MCF 10A (cell line): ENCODE results near the gene CCDC27. TPM values are rescaled to one million over a fixed set of nuclear protein-coding genes. Genes with fewer than 3 reads are reported as not detected.

Experiments
- BruUV-seq: library from RNA; stranded (reverse); fragments of 400-500 nt; replicated peaks from 2 replicates; lab custom pipeline; 2021; lab: Mats Ljungman, UMichigan
- CTCF ChIA-PET: fragments of 300-600 bp; sonication (Branson Sonifier 250); formaldehyde crosslinking; extraction: SDS; loops from one replicate; lab custom pipeline; 2021; ENCODE audit warnings: antibody characterized with exemption, inconsistent platforms; lab: Yijun Ruan, JAX
- POLR2A ChIA-PET: fragments of 300-600, 350-650 bp; sonication (Branson Sonifier 250); formaldehyde crosslinking; extraction: SDS; loops from one replicate; lab custom pipeline; 2020; ENCODE audit warnings: antibody characterized with exemption, inconsistent platforms; lab: Yijun Ruan, JAX
- DNase-seq: peaks from one replicate; pipeline ENCODE4 v3.0.0-alpha.2; 2018; ENCODE audit not compliant: unreplicated experiment
- H3K27ac Mint-ChIP-seq: one replicate; pipeline ENCODE4 v1.8.0; 2022; ENCODE audit warnings: mild to moderate bottlenecking, low read depth, mixed read lengths; ENCODE audit not compliant: unreplicated experiment
- H3K27me3 Mint-ChIP-seq: one replicate; pipeline ENCODE4 v1.8.0; 2022; ENCODE audit warnings: mixed read lengths; ENCODE audit not compliant: insufficient read depth, unreplicated experiment
- H3K36me3 Mint-ChIP-seq: one replicate; pipeline ENCODE4 v1.8.0; 2022; ENCODE audit warnings: mild to moderate bottlenecking, moderate library complexity, mixed read lengths; ENCODE audit not compliant: insufficient read depth, unreplicated experiment
- H3K4me1 Mint-ChIP-seq: one replicate; pipeline ENCODE4 v1.8.0; 2022; ENCODE audit warnings: mixed read lengths; ENCODE audit not compliant: insufficient read depth, unreplicated experiment
- H3K4me3 Mint-ChIP-seq: one replicate; pipeline ENCODE4 v1.8.0; 2022; ENCODE audit warnings: mild to moderate bottlenecking, moderate library complexity, mixed read lengths; ENCODE audit not compliant: unreplicated experiment
- H3K9me3 Mint-ChIP-seq: one replicate; pipeline ENCODE4 v1.8.0; 2022; ENCODE audit warnings: mixed read lengths; ENCODE audit not compliant: unreplicated experiment
- intact Hi-C: fragments of 100-400 bp; cut with micrococcal nuclease; formaldehyde crosslinking; loops from 2 replicates; pipeline ENCODE4 v1.14.1; 2022
- total RNA-seq: library from RNA; stranded (reverse); gene quantifications from 2 replicates; pipeline ENCODE4 v1.2.3, GENCODE V29; 2022
- TF ChIP-seq, protein P1 (sequence below): fragments of 200-600 bp; IDR thresholded peaks from one replicate; pipeline ENCODE4 v1.8.0; 2022; ENCODE audit warnings: antibody characterized with exemption, mild to moderate bottlenecking; ENCODE audit not compliant: unreplicated experiment

CCDC27 gene
- total RNA-seq, 1 experiment from 2014 or later, result not detected

- peaks cover 14% of the 10 kb centered on the region for H3K4me1 Mint-ChIP-seq
- H3K27ac Mint-ChIP-seq, result no peak overlapping the region
- intact Hi-C loops, result no loop called here
- CTCF ChIA-PET, result interaction anchor here (0.9 to 2.8 kb wide), 9 partner anchors 8 to 152 kb away, joined by 3 to 10 read pairs (median 3); no protein-coding TSS in a partner anchor
- TF ChIP-seq, protein P1, sequence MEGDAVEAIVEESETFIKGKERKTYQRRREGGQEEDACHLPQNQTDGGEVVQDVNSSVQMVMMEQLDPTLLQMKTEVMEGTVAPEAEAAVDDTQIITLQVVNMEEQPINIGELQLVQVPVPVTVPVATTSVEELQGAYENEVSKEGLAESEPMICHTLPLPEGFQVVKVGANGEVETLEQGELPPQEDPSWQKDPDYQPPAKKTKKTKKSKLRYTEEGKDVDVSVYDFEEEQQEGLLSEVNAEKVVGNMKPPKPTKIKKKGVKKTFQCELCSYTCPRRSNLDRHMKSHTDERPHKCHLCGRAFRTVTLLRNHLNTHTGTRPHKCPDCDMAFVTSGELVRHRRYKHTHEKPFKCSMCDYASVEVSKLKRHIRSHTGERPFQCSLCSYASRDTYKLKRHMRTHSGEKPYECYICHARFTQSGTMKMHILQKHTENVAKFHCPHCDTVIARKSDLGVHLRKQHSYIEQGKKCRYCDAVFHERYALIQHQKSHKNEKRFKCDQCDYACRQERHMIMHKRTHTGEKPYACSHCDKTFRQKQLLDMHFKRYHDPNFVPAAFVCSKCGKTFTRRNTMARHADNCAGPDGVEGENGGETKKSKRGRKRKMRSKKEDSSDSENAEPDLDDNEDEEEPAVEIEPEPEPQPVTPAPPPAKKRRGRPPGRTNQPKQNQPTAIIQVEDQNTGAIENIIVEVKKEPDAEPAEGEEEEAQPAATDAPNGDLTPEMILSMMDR, result no peak
- POLR2A ChIA-PET, result interaction anchor here (0.6 to 4.9 kb wide), 18 partner anchors 11 to 1523 kb away, joined by 3 to 72 read pairs (median 4); partner anchors contain the start of genes LRRC47 and WRAP73
- H3K27me3 Mint-ChIP-seq, result no peaks in the 10 kb centered on the region
- BruUV-seq, result no TSS peak
- no peaks in the 10 kb centered on the region for H3K9me3 Mint-ChIP-seq
- DNase-seq, result peak; percentile 95
- no peaks in the 10 kb centered on the region for H3K36me3 Mint-ChIP-seq
- H3K4me3 Mint-ChIP-seq, result peak overlapping the region; percentile 14
Measured at GRCh38 chr1:3717041-3717714, 35.1 kb upstream of the CCDC27 start.

DNA sequence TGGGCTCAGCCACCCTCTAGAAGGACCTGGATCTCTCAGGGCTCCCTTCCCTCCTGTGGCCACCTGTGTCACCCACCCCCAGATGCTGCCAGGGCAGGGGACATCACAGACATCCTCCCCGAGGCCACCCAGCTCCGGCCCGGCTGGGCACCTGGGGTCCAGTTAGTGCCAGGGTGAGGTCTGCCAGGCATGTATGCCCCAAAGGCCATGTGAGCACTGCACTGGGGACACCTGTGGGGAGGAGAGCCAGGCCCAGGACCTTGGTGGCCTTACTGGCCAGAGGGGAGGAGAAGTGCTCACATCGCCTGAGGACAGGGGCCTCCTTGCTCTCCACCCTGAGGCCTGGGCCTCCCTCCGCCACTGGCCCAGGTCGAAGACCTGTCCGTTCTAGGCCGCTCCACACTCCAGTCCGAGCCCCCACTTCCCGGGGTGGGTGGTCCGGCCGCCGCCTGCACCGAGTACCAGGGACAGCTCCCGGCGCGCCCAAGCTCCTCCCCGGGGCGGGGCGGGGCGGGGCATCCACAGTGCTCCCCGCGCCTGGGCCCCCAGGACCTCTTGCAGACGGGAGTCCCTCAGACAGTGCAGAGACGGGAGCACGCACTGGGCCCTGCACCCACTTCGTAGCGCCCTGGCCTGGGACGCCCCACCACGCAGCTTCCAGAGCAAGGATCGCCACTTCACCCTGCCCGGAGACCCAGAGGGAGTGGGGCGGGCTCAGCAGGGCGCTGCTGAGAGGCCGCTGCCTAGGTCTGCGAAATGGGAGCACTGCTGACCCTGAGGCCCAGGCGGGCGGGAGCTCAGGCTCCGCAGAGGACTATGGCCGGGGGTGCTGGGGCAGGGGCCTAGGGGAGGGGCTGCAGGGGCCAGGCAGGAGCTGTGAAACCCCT lies 34.3 kb upstream of the CCDC27 start:
- TF ChIP-seq, protein P1, result no peak
- intact Hi-C loops, result no loop called here
- BruUV-seq, result no TSS peak

DNA sequence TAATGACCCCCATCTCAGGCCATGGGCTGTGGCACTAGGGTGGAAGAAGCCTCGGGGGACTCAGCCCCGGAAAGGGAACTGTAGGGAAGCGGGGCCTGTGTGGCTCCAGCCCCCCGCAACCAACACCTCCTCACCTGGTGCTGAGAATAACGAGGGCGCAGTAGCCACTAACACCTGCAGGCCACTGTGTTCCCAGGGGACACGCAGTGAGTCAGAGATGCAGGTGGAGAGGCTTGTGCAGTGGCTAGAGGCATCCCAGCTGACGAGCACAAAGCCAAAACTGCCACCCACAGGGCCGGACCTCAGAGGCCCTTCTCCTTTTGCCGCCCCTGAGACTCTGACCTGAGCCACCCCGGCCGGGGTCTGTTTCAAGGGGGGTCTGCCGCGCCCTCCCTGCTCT lies 33.5 kb upstream of the CCDC27 start:
- Mint-ChIP-seq H3K36me3 (peaks cover 1% of the 10 kb centered on the region), H3K27me3 (no peaks in the 10 kb centered on the region), H3K4me1 (peaks cover 13% of the 10 kb centered on the region), H3K27ac (no peak overlapping the region), H3K9me3 (no peaks in the 10 kb centered on the region), H3K4me3 (no peak overlapping the region)
- ChIA-PET CTCF (interaction anchor here (0.7 kb wide), 1 partner anchor 100 kb away, joined by 4 read pairs; no protein-coding TSS in a partner anchor), POLR2A (interaction anchor here (1.0 to 4.9 kb wide), 3 partner anchors 14 to 27 kb away, joined by 3 to 72 read pairs (median 7); no protein-coding TSS in a partner anchor)
- TF ChIP-seq, protein P1, result no peak
- BruUV-seq, result no TSS peak
- DNase-seq, result no peak
- intact Hi-C loops, result no loop called here

More for the DNA sequence above, 34.3 kb upstream of the CCDC27 start:
- ChIA-PET POLR2A (interaction anchor here (0.6 to 4.9 kb wide), 17 partner anchors 11 to 1524 kb away, joined by 3 to 72 read pairs (median 4); partner anchors contain the start of genes LRRC47 and WRAP73), CTCF (interaction anchor here (0.8 to 2.8 kb wide), 7 partner anchors 15 to 89 kb away, joined by 3 to 10 read pairs (median 3); no protein-coding TSS in a partner anchor)
- Mint-ChIP-seq H3K27ac (no peak overlapping the region), H3K36me3 (no peaks in the 10 kb centered on the region), H3K4me3 (no peak overlapping the region), H3K9me3 (no peaks in the 10 kb centered on the region), H3K27me3 (no peaks in the 10 kb centered on the region), H3K4me1 (peaks cover 13% of the 10 kb centered on the region)
- no peak for DNase-seq
